Measurements from ENCODE around the gene PCSK7.
"Not testable (repeated sequence)": the region's sequence is repeated elsewhere in the genome, so short reads cannot be mapped to it uniquely, and the experiment has no call there.

PCSK7 gene, protein sequence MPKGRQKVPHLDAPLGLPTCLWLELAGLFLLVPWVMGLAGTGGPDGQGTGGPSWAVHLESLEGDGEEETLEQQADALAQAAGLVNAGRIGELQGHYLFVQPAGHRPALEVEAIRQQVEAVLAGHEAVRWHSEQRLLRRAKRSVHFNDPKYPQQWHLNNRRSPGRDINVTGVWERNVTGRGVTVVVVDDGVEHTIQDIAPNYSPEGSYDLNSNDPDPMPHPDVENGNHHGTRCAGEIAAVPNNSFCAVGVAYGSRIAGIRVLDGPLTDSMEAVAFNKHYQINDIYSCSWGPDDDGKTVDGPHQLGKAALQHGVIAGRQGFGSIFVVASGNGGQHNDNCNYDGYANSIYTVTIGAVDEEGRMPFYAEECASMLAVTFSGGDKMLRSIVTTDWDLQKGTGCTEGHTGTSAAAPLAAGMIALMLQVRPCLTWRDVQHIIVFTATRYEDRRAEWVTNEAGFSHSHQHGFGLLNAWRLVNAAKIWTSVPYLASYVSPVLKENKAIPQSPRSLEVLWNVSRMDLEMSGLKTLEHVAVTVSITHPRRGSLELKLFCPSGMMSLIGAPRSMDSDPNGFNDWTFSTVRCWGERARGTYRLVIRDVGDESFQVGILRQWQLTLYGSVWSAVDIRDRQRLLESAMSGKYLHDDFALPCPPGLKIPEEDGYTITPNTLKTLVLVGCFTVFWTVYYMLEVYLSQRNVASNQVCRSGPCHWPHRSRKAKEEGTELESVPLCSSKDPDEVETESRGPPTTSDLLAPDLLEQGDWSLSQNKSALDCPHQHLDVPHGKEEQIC

DNA sequence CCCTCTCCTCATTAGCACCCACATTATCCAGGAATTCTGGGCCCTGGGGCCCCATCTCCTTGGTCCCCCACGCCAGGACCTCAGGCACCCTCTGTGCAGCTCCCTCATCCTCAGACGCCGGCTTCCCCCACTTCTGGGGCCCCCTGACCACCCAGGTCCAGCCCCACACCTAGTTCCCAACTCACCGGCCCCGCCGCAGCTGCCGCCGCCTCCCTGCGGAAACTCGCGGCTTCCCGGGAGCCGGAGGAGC, at the start of gene PCSK7:
Gene PCSK7 (minus strand): TSS at position 232 of the 250 bp plus-strand sequence. CDS start 2,229 bp downstream, outside the sequence.
- Mint-ChIP-seq H3K36me3 (ENCODE audit: low read depth) (peaks cover 36% of the 10 kb centered on the region), H3K27ac (peak within 1 kb of the TSS; percentile 100), H3K9me3 (no peaks in the 10 kb centered on the region), H3K27me3 (no peaks in the 10 kb centered on the region), H3K4me1 (ENCODE audit: low read depth) (peaks cover 52% of the 10 kb centered on the region), H3K4me3 (peak within 1 kb of the TSS; percentile 96)

- H3K9me3 Mint-ChIP-seq: no peaks in the 10 kb centered on the region
- H3K27me3 Mint-ChIP-seq: no peaks in the 10 kb centered on the region
- no peak overlapping the region for H3K4me3 Mint-ChIP-seq
- H3K27ac Mint-ChIP-seq: no peak overlapping the region
- H3K36me3 Mint-ChIP-seq (ENCODE audit: low read depth): peaks cover 36% of the 10 kb centered on the region
- peaks cover 9% of the 10 kb centered on the region for H3K4me1 Mint-ChIP-seq (ENCODE audit: low read depth)
These were observed 49.3 kb upstream of the PCSK7 start for GRCh38 chr11:117281159-117281558.

- H3K4me1 Mint-ChIP-seq (ENCODE audit: low read depth): peaks cover 17% of the 10 kb centered on the region
- H3K9me3 Mint-ChIP-seq: no peaks in the 10 kb centered on the region
- H3K27ac Mint-ChIP-seq: peak overlapping the region; percentile 19
- no peaks in the 10 kb centered on the region for H3K27me3 Mint-ChIP-seq
- H3K4me3 Mint-ChIP-seq: no peak overlapping the region
- peaks cover 41% of the 10 kb centered on the region for H3K36me3 Mint-ChIP-seq (ENCODE audit: low read depth)
These were observed 48.0 kb upstream of the PCSK7 start for GRCh38 chr11:117279711-117280376.

- Mint-ChIP-seq H3K27me3 (no peaks in the 10 kb centered on the region), H3K4me3 (no peak overlapping the region), H3K9me3 (no peaks in the 10 kb centered on the region), H3K27ac (no peak overlapping the region), H3K36me3 (ENCODE audit: low read depth) (peaks cover 48% of the 10 kb centered on the region), H3K4me1 (ENCODE audit: low read depth) (peaks cover 17% of the 10 kb centered on the region)
These were observed 46.5 kb upstream of the PCSK7 start for GRCh38 chr11:117278347-117278746.

GRCh38 chr11:117273550-117274289, 41.8 kb upstream of the PCSK7 start:
- Mint-ChIP-seq H3K9me3 (no peaks in the 10 kb centered on the region), H3K27me3 (no peaks in the 10 kb centered on the region), H3K4me3 (no peak overlapping the region), H3K36me3 (ENCODE audit: low read depth) (peaks cover 43% of the 10 kb centered on the region), H3K4me1 (ENCODE audit: low read depth) (peaks cover 7% of the 10 kb centered on the region), H3K27ac (no peak overlapping the region)

DNA sequence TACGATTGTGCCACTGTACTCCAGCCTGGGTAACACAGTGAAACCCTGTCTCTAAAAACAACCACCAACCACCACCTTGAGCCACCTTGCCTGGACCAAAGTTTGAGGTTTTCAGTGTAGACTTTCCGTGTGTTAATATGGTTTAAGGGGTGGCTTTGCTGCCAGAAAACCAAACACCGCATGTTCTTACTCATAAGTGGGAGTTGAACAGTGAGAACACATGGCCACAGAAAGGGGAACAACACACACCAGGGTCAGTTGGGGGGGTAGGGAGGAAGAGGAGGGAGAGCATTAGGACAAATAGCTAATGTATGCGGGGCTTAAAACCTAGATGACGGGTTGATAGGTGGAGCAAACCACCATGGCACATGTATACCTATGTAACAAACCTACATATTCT, 40.3 kb upstream of the PCSK7 start:
- H3K36me3 Mint-ChIP-seq (ENCODE audit: low read depth): peaks cover 45% of the 10 kb centered on the region
- not testable (repeated sequence) for H3K27ac Mint-ChIP-seq; H3K4me3 Mint-ChIP-seq; H3K9me3 Mint-ChIP-seq; H3K4me1 Mint-ChIP-seq (ENCODE audit: low read depth); H3K27me3 Mint-ChIP-seq

DNA sequence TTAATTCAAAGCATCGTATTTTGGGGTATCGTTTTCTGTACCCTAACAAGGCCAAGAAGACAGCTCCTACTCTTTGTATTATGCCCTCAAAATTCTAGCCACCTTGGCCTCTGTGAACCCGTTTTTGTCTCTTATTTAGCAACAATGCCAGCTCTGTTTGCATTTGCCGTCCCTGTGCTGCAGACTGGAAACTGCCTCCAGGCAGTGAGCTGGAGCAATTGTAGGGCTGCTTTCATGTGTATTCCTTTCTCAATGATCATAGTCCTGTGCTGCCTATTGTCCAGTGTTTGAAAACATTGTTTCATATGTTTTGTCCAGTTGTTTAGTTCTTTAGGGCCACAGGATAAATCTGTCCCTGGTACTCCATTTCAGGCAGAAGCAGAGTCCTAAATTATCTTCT, 39.3 kb upstream of the PCSK7 start:
- no peak overlapping the region for H3K4me3 Mint-ChIP-seq
- no peak overlapping the region for H3K27ac Mint-ChIP-seq
- H3K27me3 Mint-ChIP-seq: no peaks in the 10 kb centered on the region
- H3K4me1 Mint-ChIP-seq (ENCODE audit: low read depth): peaks cover 7% of the 10 kb centered on the region
- no peaks in the 10 kb centered on the region for H3K9me3 Mint-ChIP-seq
- peaks cover 54% of the 10 kb centered on the region for H3K36me3 Mint-ChIP-seq (ENCODE audit: low read depth)

DNA sequence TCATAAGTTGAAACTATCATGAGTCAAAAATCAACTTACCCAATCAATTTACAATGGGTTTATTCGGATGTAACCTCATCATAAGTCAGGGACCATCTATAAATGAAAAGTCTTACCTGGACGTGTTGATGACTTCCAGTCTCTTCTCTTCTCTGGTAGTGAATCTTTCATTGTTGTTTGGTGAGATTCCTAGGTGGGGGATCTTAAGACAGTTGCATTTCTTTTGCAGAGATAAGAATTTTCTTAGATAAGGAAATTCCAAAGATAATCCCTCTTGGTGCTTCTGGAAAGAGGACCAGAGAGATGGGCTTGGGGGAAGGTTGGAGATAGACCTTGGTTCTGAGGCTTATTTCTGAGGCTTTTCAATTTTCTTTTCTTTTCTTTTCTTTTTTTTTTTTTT, 38.0 kb upstream of the PCSK7 start:
- no peaks in the 10 kb centered on the region for H3K9me3 Mint-ChIP-seq
- no peak overlapping the region for H3K27ac Mint-ChIP-seq
- no peak overlapping the region for H3K4me3 Mint-ChIP-seq
- no peaks in the 10 kb centered on the region for H3K4me1 Mint-ChIP-seq (ENCODE audit: low read depth)
- peaks cover 49% of the 10 kb centered on the region for H3K36me3 Mint-ChIP-seq (ENCODE audit: low read depth)
- H3K27me3 Mint-ChIP-seq: no peaks in the 10 kb centered on the region

DNA sequence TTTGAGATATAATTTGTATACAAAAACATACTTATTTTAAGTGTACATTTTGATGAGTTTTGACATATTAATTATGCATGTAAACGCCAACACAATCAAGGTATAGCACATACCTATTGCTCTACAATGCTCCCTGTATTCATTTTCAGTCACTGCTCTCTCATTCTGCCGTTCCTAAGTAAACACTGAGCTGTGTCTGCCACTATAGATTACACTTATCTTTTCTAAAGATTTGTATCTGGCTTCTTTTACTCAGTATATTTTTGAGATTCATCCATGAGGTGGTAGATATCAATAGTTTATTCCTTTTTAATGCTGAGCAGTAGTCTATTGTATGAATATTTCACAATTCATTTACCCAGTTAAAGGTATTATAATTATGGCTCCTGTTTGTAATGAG, 33.9 kb upstream of the PCSK7 start:
- H3K4me3 Mint-ChIP-seq: no peak overlapping the region
- H3K9me3 Mint-ChIP-seq: no peaks in the 10 kb centered on the region
- H3K27ac Mint-ChIP-seq: no peak overlapping the region
- H3K4me1 Mint-ChIP-seq (ENCODE audit: low read depth): no peaks in the 10 kb centered on the region
- no peaks in the 10 kb centered on the region for H3K27me3 Mint-ChIP-seq
- peaks cover 41% of the 10 kb centered on the region for H3K36me3 Mint-ChIP-seq (ENCODE audit: low read depth)

- not testable (repeated sequence) for H3K4me3 Mint-ChIP-seq; H3K27ac Mint-ChIP-seq; H3K4me1 Mint-ChIP-seq (ENCODE audit: low read depth); H3K27me3 Mint-ChIP-seq; H3K9me3 Mint-ChIP-seq
- peaks cover 39% of the 10 kb centered on the region for H3K36me3 Mint-ChIP-seq (ENCODE audit: low read depth)
These were observed 32.9 kb upstream of the PCSK7 start for GRCh38 chr11:117264624-117265323.

GRCh38 chr11:117259417-117259816, 27.5 kb upstream of the PCSK7 start:
- no peaks in the 10 kb centered on the region for H3K27me3 Mint-ChIP-seq
- peaks cover 36% of the 10 kb centered on the region for H3K36me3 Mint-ChIP-seq (ENCODE audit: low read depth)
- no peak overlapping the region for H3K4me3 Mint-ChIP-seq
- no peak overlapping the region for H3K27ac Mint-ChIP-seq
- peaks cover 9% of the 10 kb centered on the region for H3K4me1 Mint-ChIP-seq (ENCODE audit: low read depth)
- no peaks in the 10 kb centered on the region for H3K9me3 Mint-ChIP-seq

DNA sequence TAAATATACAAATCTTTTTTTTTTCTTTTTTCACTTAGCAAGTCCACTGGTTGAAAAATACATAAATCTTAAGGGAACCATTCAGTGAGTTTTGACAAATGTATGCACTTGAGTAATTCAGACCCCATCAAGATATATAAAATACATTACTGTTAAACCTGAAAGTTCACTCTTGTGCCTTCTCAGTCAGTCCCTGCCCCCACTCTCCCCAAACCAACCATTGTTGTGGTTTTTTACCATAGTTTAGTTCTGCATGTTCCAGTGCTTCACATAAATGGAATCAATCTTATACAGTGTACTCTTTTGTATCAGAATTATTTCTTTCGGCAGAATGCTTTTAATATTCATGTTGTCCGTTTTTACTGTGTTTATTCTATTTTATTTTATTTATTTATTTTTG, 26.7 kb upstream of the PCSK7 start:
- Mint-ChIP-seq H3K4me3 (no peak overlapping the region), H3K4me1 (ENCODE audit: low read depth) (peaks cover 9% of the 10 kb centered on the region), H3K27me3 (no peaks in the 10 kb centered on the region), H3K36me3 (ENCODE audit: low read depth) (peaks cover 40% of the 10 kb centered on the region), H3K27ac (no peak overlapping the region), H3K9me3 (no peaks in the 10 kb centered on the region)

DNA sequence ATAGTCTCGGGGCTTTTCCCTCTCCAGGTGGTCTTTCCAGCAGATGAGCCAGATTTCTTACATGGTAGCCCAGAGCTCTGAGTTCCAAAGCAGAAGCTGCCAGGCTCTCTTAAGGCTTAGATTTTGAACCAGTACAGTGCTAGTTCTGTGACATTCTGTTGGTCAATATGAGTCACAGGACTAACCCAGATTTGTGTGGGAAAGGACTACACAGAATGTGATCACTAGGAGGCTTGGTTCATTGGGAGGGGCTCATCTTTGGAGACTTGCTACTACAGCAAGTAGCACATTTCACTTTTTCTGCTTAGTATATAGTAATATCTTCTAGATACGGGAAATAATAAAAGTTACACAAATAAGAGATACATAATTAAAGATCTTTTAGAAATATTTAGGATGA, 24.7 kb upstream of the PCSK7 start:
- peaks cover 42% of the 10 kb centered on the region for H3K36me3 Mint-ChIP-seq (ENCODE audit: low read depth)
- no peak overlapping the region for H3K27ac Mint-ChIP-seq

GRCh38 chr11:117255966-117256365, 24.1 kb upstream of the PCSK7 start:
- Mint-ChIP-seq H3K4me3 (no peak overlapping the region), H3K36me3 (ENCODE audit: low read depth) (peaks cover 42% of the 10 kb centered on the region), H3K4me1 (ENCODE audit: low read depth) (peaks cover 9% of the 10 kb centered on the region), H3K9me3 (no peaks in the 10 kb centered on the region), H3K27me3 (no peaks in the 10 kb centered on the region), H3K27ac (no peak overlapping the region)

More for the DNA sequence above, 24.7 kb upstream of the PCSK7 start:
- Mint-ChIP-seq H3K4me1 (ENCODE audit: low read depth) (peaks cover 9% of the 10 kb centered on the region), H3K27me3 (no peaks in the 10 kb centered on the region), H3K4me3 (no peak overlapping the region), H3K9me3 (no peaks in the 10 kb centered on the region)
